T-cell (primary cell): ENCODE measurements around the gene HPCAL1. TPM values are rescaled to one million over a fixed set of nuclear protein-coding genes. Genes with fewer than 3 reads are reported as not detected.

Experiments used
- ATAC-seq, 4 experiments: fragments of 200-7000 bp in 3 of 4; fragments of 150-1000 bp in 1 of 4; cut with Tn5 transposase; replicated peaks in 1 of 4; 1 replicate in 3 of 4; 2 replicates in 1 of 4; pipeline ENCODE4 v1.10.0; 2021; ENCODE audit warnings: moderate library complexity in 3 of 4, mild to moderate bottlenecking in 2 of 4, moderate number of reproducible peaks in 1 of 4
- CTCF ChIA-PET, 2 donors: fragments of 300-600 bp; sonication (Branson Sonifier 250); formaldehyde crosslinking; loops; one replicate each; lab custom pipeline; 2022; ENCODE audit warnings: antibody characterized with exemption in 2 of 2; lab: Charles Lee
- POLR2A ChIA-PET, 2 donors: fragments of 300-600 bp; sonication (Branson Sonifier 250); formaldehyde crosslinking; loops; one replicate each; lab custom pipeline; 2022; ENCODE audit warnings: antibody characterized with exemption in 2 of 2; lab: Charles Lee
- DNase-seq, 35 experiments: peaks; one replicate each; pipeline versions ENCODE4 v3.0.0 to v3.0.0-alpha.2; 2013 to 2023
- H3K27ac ChIP-seq: one replicate; pipeline ENCODE4 v1.5.1; 2013; ENCODE audit warnings: low read length
- H3K27me3 ChIP-seq, 2 experiments: replicated peaks in 1 of 2; 1 replicate in 1 of 2; 2 replicates in 1 of 2; pipeline versions ENCODE4 v1.6.1 to v1.7.0; 2013; ENCODE audit warnings: low read length in 1 of 2, mixed read lengths in 1 of 2; ENCODE audit not compliant: control insufficient read depth in 2 of 2, insufficient read depth in 2 of 2; ENCODE audit errors: extremely low read depth in 1 of 2
- H3K36me3 ChIP-seq, 2 donors: 1 replicate in 1 of 2; 2 replicates in 1 of 2; pipeline versions ENCODE4 v1.6.1 to v1.7.0; 2013; ENCODE audit warnings: low read length in 1 of 2; ENCODE audit not compliant: control insufficient read depth in 2 of 2, insufficient read depth in 1 of 2; ENCODE audit errors: extremely low read depth in 1 of 2
- H3K4me1 ChIP-seq, 2 experiments: 1 replicate in 1 of 2; 2 replicates in 1 of 2; pipeline versions ENCODE4 v1.6.1 to v1.7.0; 2013; ENCODE audit warnings: low read length in 2 of 2, mixed read lengths in 1 of 2; ENCODE audit not compliant: insufficient read depth in 2 of 2, control insufficient read depth in 1 of 2; ENCODE audit errors: extremely low read depth in 1 of 2
- H3K4me3 ChIP-seq, 2 donors: 1 replicate in 1 of 2; 2 replicates in 1 of 2; pipeline versions ENCODE4 v1.5.1 to v1.7.0; 2013; ENCODE audit warnings: mild to moderate bottlenecking in 2 of 2, low read length in 1 of 2, moderate library complexity in 1 of 2; ENCODE audit not compliant: control insufficient read depth in 1 of 2; ENCODE audit errors: extremely low read depth in 1 of 2
- H3K9me3 ChIP-seq: 2 replicates; pipeline ENCODE4 v1.7.0; 2013
- H3K27ac Mint-ChIP-seq, 2 donors: one replicate each; pipeline ENCODE4 v1.8.0; 2020 to 2021; ENCODE audit warnings: mild to moderate bottlenecking in 2 of 2, mixed read lengths in 2 of 2
- H3K27me3 Mint-ChIP-seq, 2 donors: one replicate each; pipeline ENCODE4 v1.8.0; 2021 to 2022; ENCODE audit warnings: mixed read lengths in 2 of 2
- H3K36me3 Mint-ChIP-seq: one replicate; pipeline ENCODE4 v1.8.0; 2021; ENCODE audit warnings: mixed read lengths
- H3K4me1 Mint-ChIP-seq, 3 donors: one replicate each; pipeline ENCODE4 v1.8.0; 2020 to 2022; ENCODE audit warnings: mixed read lengths in 3 of 3, mild to moderate bottlenecking in 1 of 3
- H3K4me3 Mint-ChIP-seq, 3 donors: one replicate each; pipeline ENCODE4 v1.8.0; 2020 to 2022; ENCODE audit warnings: mild to moderate bottlenecking in 3 of 3, mixed read lengths in 3 of 3, moderate library complexity in 3 of 3
- H3K9me3 Mint-ChIP-seq, 3 donors: one replicate each; pipeline ENCODE4 v1.8.0; 2020 to 2022; ENCODE audit warnings: mixed read lengths in 3 of 3
- WGBS: methylation state at CpG from one replicate; pipeline ENCODE4 v1.1.5; 2013; ENCODE audit warnings: missing lambda C conversion rate; ENCODE audit not compliant: insufficient coverage; 5-methylcytosine and 5-hydroxymethylcytosine counted together
- total RNA-seq, 35 experiments: library from RNA in 6 of 35; stranded (reverse) in 6 of 35; fragments of 120-200 nt in 1 of 35; gene quantifications; one replicate each; pipeline versions ENCODE4 v1.2.1 to v1.2.4 and lab custom pipeline; 2013 to 2026

The HPCAL1 gene
- total RNA-seq, 5 donors from 2014 or later (not counting 1 experiment from before 2014, with no cell fraction given): 39.5 to 87.3 (median 83.2) TPM

DNA sequence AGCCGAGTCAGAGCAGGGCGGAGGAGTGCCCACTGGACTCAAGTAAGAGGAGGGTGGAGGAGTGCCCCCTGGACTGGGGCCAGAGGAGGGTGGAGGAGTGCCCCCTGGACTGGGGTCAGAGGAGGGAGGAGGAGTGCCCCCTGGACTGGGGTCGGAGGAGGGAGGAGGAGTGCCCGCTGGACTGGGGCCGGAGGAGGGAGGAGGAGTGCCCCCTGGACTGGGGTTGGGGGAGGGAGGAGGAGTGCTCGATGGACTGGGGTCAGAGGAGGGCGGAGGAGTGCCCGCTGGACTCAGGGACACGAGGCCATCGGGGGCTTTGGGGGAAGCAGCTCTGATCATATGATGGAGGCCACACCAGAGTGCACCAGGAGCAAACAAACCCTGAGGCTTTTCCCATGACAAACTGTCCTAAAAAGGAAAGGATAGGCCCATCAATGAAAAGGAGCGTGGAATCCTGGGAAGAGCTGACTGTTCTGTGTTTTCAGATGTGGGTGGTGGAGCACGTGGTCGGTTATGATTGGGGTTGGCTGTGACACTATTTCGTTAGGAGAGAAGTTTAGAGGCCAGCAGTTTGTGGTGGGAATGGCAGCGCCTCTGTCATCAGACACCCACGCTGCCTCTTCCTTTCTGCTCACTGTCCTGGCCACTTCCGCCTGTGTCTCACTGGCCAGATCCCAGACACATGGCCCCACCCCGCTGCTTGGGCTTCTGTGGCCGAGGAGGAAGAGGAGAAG lies 24.5 kb upstream of the HPCAL1 start:
- Histone ChIP-seq H3K4me1 (peaks cover 0 to 14% of the 10 kb centered on the region in 2 experiments), H3K27ac (no peak overlapping the region), H3K36me3 (no peaks in the 10 kb centered on the region), H3K9me3 (no peaks in the 10 kb centered on the region), H3K27me3 (peaks cover 0 to 15% of the 10 kb centered on the region in 2 experiments), H3K4me3 (no peak overlapping the region)
- Mint-ChIP-seq H3K27me3 (no peaks in the 10 kb centered on the region), H3K36me3 (no peaks in the 10 kb centered on the region), H3K9me3 (no peaks in the 10 kb centered on the region), H3K4me3 (peak overlapping the region in 1 of 3 donors; percentile 21), H3K4me1 (peaks cover 13 to 19% (median 18%) of the 10 kb centered on the region in 3 donors), H3K27ac (peak overlapping the region; percentile 63 to 66)
- ATAC-seq (peak in 2 of 4 experiments; percentile 19 to 53), DNase-seq (peak in 3 of 35 experiments; percentile 6 to 27 (median 16))
- POLR2A ChIA-PET: no interaction called here
- WGBS: 58% methylated on average over 16 of the region's 19 CpGs
- CTCF ChIA-PET: no interaction called here

DNA sequence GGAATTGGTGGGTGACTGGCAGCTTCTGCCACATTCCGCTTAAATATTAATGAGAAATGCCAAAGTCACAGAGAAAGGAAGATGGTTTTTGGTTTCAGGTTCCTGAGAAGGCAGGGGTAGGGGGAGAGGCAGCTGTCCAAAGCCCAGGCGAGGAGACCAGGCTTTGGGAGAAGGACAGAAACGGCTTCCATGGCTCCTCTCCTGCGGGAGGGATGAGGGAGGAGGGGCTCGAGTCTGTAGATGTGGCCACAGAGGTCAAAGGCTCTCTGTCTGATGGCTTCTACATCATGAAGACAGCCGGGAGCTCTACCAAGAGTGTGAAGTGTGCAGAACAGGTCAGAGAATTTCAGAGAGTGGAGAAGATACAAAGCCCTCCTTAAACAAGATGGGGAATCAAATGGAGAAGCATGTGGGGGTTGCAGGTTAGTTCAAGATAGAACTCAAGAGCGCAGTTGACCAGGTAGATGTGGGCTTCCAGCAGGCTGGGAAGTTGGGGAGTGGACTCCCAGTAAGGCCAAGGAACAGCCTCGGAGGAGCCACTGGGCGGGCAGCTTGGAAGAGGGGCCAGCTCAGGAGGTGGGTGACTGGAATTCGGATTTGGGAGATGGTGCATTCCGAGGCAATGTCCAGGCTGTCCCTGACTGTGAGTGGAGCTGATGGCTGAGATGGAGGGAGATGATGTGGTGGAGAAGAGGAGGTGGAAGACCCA lies 23.8 kb upstream of the HPCAL1 start:
- ATAC-seq (no peak), DNase-seq (no peak)
- Mint-ChIP-seq H3K27ac (peak overlapping the region; percentile 63 to 66), H3K4me3 (peak overlapping the region in 1 of 3 donors; percentile 21), H3K4me1 (peaks cover 13 to 19% (median 18%) of the 10 kb centered on the region in 3 donors), H3K9me3 (no peaks in the 10 kb centered on the region), H3K36me3 (no peaks in the 10 kb centered on the region), H3K27me3 (no peaks in the 10 kb centered on the region)
- no peak overlapping the region for H3K4me3 ChIP-seq
- H3K9me3 ChIP-seq: no peaks in the 10 kb centered on the region
- ChIA-PET CTCF (no interaction called here), POLR2A (no interaction called here)
- H3K4me1 ChIP-seq: peaks cover 0 to 14% of the 10 kb centered on the region in 2 experiments
- H3K27me3 ChIP-seq: peaks cover 0 to 15% of the 10 kb centered on the region in 2 experiments
- WGBS: 81% methylated on average over 9 of the region's 11 CpGs
- H3K36me3 ChIP-seq: no peaks in the 10 kb centered on the region
- no peak overlapping the region for H3K27ac ChIP-seq

DNA sequence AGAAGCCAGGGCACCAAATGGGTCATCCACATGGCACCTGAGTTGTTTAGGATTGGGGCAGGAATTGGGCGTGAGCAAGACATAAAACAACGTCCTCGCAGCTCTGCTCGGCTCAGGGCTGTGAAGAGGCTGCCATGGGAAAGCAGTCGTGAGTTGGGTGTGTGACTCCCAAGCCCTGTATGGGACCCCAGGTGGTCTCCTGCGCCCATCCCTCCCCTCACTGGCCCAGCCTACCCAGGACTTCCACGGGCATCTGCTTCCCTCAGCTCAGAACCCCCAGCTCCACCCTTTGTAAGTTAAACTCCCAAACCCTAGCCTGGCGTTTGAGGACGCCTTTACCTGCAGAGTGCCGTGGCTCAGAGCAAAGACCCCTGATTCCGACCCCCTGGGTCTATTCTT lies 23.2 kb upstream of the HPCAL1 start:
- Histone ChIP-seq H3K4me1 (peaks cover 0 to 14% of the 10 kb centered on the region in 2 experiments), H3K27me3 (peaks cover 0 to 15% of the 10 kb centered on the region in 2 experiments), H3K27ac (no peak overlapping the region), H3K9me3 (no peaks in the 10 kb centered on the region), H3K4me3 (no peak overlapping the region), H3K36me3 (no peaks in the 10 kb centered on the region)
- H3K9me3 Mint-ChIP-seq: no peaks in the 10 kb centered on the region
- DNase-seq: no peak
- no peak for ATAC-seq
- H3K4me1 Mint-ChIP-seq: peaks cover 13 to 19% (median 18%) of the 10 kb centered on the region in 3 donors
- H3K36me3 Mint-ChIP-seq: no peaks in the 10 kb centered on the region
- no peaks in the 10 kb centered on the region for H3K27me3 Mint-ChIP-seq
- WGBS: 83% methylated on average over 6 of the region's 11 CpGs
- H3K4me3 Mint-ChIP-seq: no peak overlapping the region
- CTCF ChIA-PET: no interaction called here
- no peak overlapping the region for H3K27ac Mint-ChIP-seq
- POLR2A ChIA-PET: no interaction called here

DNA sequence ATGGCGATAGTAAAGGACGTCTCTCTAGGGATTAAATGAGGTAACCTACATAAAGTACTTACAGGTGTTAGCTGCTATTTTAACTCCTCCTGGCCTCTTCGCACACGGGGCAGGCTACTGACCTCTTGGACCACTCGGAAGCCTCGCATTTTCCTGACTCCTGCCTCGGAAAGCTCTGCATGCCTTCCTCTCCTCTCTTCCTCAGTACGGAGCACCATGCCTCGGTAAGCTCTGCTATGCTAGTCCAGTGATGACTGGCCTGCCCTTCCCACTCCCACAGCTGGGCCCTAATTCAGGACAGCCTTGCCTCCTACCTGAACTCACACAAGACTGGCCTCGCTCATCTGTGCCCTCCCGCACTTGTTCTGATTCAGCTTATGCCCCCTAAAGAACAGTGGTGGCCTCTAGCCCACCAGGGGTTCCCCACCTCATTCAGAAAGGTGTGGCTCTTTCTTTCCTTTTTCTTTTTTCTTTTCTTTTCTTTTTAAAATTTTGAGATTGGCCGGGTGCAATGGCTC lies 22.7 kb upstream of the HPCAL1 start:
- ATAC-seq: no peak
- CTCF ChIA-PET: interaction anchor here in 1 of 2 donors (0.6 kb wide), 1 partner anchor 295 kb away, joined by 3 read pairs; no protein-coding TSS in a partner anchor

DNA sequence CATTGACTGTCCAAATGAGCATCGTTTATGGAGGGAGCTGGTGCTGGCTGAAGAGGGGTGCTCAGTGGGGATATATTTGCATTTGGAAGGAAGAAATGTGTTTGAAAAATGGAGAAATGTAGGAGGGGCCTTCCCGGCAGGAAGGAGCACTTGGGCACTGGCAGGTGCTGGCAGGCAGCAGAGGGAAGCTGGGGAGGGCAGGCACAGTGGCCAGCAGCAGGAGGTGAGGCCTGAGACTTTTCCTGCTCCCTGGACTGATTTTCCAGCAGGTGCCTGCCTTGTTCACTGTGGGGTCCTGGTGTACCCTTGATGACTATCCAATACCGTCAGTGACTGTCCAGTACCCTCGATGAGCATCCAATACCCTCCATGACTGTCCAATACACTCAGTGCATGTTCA lies 20.8 kb upstream of the HPCAL1 start:
- H3K27me3 Mint-ChIP-seq: no peaks in the 10 kb centered on the region
- peaks cover 0 to 5% of the 10 kb centered on the region in 2 experiments for H3K27me3 ChIP-seq
- no peak overlapping the region for H3K27ac Mint-ChIP-seq
- CTCF ChIA-PET: no interaction called here
- H3K4me3 ChIP-seq: no peak overlapping the region
- DNase-seq: no peak
- ATAC-seq: no peak
- peaks cover 0 to 14% of the 10 kb centered on the region in 2 experiments for H3K4me1 ChIP-seq
- peaks cover 13 to 19% (median 18%) of the 10 kb centered on the region in 3 donors for H3K4me1 Mint-ChIP-seq
- no peaks in the 10 kb centered on the region for H3K9me3 ChIP-seq
- H3K36me3 ChIP-seq: no peaks in the 10 kb centered on the region
- H3K36me3 Mint-ChIP-seq: no peaks in the 10 kb centered on the region
- H3K9me3 Mint-ChIP-seq: no peaks in the 10 kb centered on the region
- POLR2A ChIA-PET: no interaction called here
- WGBS: 84% methylated on average over 3 of the region's 4 CpGs
- H3K27ac ChIP-seq: no peak overlapping the region
- H3K4me3 Mint-ChIP-seq: no peak overlapping the region

More for the DNA sequence above, 22.7 kb upstream of the HPCAL1 start:
- H3K27me3 ChIP-seq: peaks cover 0 to 15% of the 10 kb centered on the region in 2 experiments
- no peaks in the 10 kb centered on the region for H3K27me3 Mint-ChIP-seq
- H3K27ac ChIP-seq: no peak overlapping the region
- H3K4me1 ChIP-seq: peaks cover 0 to 14% of the 10 kb centered on the region in 2 experiments
- H3K4me3 Mint-ChIP-seq: no peak overlapping the region
- POLR2A ChIA-PET: no interaction called here
- no peaks in the 10 kb centered on the region for H3K36me3 ChIP-seq
- no peak overlapping the region for H3K4me3 ChIP-seq
- H3K9me3 ChIP-seq: no peaks in the 10 kb centered on the region
- no peak overlapping the region for H3K27ac Mint-ChIP-seq
- DNase-seq: no peak
- H3K9me3 Mint-ChIP-seq: no peaks in the 10 kb centered on the region
- 94% methylated on average over 9 of the region's 12 CpGs for WGBS
- H3K36me3 Mint-ChIP-seq: no peaks in the 10 kb centered on the region
- peaks cover 13 to 19% (median 18%) of the 10 kb centered on the region in 3 donors for H3K4me1 Mint-ChIP-seq

DNA sequence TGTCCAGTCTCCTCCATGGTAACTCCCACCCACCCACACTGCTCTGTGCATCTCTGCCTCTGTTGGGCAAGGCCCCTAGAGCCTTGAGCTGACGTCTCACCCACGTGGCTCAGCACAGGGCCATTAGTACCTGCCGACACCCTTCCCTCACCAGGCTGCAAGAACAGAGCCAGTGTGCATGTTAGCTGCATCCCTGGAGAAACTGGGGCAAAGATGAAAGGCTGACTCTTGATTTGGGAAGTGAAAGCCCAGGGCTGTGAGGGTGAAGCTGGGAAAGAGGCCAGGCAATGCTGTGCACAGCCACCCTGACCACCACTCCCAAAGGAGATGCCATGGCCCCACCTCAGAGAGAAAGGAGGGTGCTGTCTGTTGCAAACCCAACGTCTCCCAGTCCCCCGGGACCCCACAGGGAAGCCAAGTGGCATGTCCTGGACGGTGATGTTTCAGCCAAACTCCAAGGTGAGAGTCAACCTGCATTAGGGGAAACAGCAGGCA lies 20.0 kb upstream of the HPCAL1 start:
- Histone ChIP-seq H3K36me3 (no peaks in the 10 kb centered on the region), H3K4me3 (no peak overlapping the region), H3K27ac (no peak overlapping the region), H3K4me1 (peaks cover 0 to 12% of the 10 kb centered on the region in 2 experiments), H3K9me3 (no peaks in the 10 kb centered on the region), H3K27me3 (peaks cover 0 to 5% of the 10 kb centered on the region in 2 experiments)
- WGBS: 90% methylated on average over 3 of the region's 6 CpGs
- Mint-ChIP-seq H3K27ac (no peak overlapping the region), H3K9me3 (no peaks in the 10 kb centered on the region), H3K4me1 (peaks cover 8 to 17% (median 13%) of the 10 kb centered on the region in 3 donors), H3K27me3 (no peaks in the 10 kb centered on the region), H3K4me3 (no peak overlapping the region), H3K36me3 (no peaks in the 10 kb centered on the region)
- DNase-seq (no peak), ATAC-seq (no peak)
- CTCF ChIA-PET: no interaction called here
- POLR2A ChIA-PET: no interaction called here
